GM12892 (cell line): ENCODE measurements around the gene ZNF429.

Source experiments
- POLR2A ChIP-seq: IDR thresholded peaks from 2 replicates; pipeline ENCODE4 v1.6.1; 2011; ENCODE audit warnings: low read depth, low read length, control low read depth
- POLR2AphosphoS5 ChIP-seq: IDR thresholded peaks from 2 replicates; pipeline ENCODE4 v1.6.1; 2011; ENCODE audit warnings: low read depth, low read length, control low read depth

DNA sequence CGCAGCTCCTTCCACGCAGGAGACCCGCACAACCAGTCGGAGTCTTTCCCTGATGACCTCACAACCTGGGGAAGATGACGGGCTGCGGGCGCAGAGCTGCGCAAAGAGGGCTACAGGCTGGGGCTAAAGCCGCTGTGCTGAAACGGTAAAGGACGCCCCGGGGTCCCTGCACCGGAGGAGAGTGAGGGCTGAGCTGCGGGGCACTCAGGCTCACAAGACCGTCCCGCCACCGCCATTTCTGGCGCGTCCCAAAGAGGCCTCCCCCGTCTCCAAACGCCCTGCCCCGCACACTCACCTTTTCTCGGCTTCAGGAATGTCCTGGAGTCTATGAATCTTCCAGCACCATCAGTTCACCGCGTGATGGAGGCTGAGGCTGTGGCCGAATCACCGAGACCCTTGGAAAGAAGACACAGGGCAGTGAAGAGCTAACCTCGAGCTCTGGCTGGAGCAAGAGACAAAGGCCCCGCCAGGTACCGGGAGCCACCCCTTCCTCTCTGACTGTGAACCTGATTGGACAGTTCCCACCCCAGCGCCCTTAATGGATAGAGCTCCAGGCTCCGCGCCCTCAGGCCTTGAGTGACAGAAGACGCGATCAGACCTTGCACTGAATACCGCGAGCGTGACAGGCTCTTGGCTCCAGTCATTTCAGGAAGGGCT, 41.8 kb upstream of the ZNF429 start:
- TF ChIP-seq POLR2A (no peak), POLR2AphosphoS5 (no peak)
